ENCODE measurements around the gene ZNF639. TPM values are rescaled to one million over a fixed set of nuclear protein-coding genes. Genes with fewer than 3 reads are reported as not detected.

Gene ZNF639
- total and polyA plus RNA-seq, 2 experiments from 2014 or later = 33.6 to 62.8 TPM

GRCh38 chr3:179355996-179356395, 33.2 kb downstream of the ZNF639 start (continued):
- TF ChIP-seq, protein P1, sequence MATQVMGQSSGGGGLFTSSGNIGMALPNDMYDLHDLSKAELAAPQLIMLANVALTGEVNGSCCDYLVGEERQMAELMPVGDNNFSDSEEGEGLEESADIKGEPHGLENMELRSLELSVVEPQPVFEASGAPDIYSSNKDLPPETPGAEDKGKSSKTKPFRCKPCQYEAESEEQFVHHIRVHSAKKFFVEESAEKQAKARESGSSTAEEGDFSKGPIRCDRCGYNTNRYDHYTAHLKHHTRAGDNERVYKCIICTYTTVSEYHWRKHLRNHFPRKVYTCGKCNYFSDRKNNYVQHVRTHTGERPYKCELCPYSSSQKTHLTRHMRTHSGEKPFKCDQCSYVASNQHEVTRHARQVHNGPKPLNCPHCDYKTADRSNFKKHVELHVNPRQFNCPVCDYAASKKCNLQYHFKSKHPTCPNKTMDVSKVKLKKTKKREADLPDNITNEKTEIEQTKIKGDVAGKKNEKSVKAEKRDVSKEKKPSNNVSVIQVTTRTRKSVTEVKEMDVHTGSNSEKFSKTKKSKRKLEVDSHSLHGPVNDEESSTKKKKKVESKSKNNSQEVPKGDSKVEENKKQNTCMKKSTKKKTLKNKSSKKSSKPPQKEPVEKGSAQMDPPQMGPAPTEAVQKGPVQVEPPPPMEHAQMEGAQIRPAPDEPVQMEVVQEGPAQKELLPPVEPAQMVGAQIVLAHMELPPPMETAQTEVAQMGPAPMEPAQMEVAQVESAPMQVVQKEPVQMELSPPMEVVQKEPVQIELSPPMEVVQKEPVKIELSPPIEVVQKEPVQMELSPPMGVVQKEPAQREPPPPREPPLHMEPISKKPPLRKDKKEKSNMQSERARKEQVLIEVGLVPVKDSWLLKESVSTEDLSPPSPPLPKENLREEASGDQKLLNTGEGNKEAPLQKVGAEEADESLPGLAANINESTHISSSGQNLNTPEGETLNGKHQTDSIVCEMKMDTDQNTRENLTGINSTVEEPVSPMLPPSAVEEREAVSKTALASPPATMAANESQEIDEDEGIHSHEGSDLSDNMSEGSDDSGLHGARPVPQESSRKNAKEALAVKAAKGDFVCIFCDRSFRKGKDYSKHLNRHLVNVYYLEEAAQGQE (IDR thresholded peaks at IDR 0.05; ENCODE audit: unreplicated experiment) = no peak
- no peak for TF ChIP-seq EZH2phosphoT487 (IDR thresholded peaks at IDR 0.05; ENCODE audit: unreplicated experiment)
- no peak for TF ChIP-seq ZNF114 (CRISPR knock-in tag; IDR thresholded peaks at IDR 0.05)
- no peak for TF ChIP-seq POLR2AphosphoS5 (IDR thresholded peaks at IDR 0.05; ENCODE audit: low read depth)

DNA sequence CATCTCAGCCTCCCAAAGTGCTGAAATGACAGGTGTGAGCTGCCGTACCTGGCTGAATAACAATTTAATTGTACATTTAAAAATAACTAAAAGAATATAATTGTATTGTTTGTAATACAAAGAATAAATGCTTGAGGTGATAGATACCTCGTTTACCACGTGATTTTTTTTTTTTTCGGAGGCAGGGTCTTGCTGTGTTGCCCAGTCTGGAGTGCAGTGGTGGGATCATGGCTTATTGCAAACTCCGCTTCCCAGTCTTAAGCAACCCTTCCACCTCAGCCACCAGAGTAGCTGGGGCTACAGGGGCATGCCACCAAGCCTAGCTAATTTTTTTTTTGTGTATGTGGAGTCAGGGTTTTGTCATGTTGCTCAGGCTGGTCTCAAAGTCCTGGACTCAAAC, 40.5 kb downstream of the ZNF639 start:
- Histone ChIP-seq H3K36me3 (ENCODE audit: insufficient read depth) (peaks cover 34% of the 10 kb centered on the region), H3F3A (replicated peaks; ENCODE audit: low read depth) (no peaks in the 10 kb centered on the region), H2AFZ (no peak overlapping the region), H3K27me3 (ENCODE audit: insufficient read depth) (no peaks in the 10 kb centered on the region), H3K9me2 (ENCODE audit: insufficient read depth) (no peaks in the 10 kb centered on the region), H3K4me1 (ENCODE audit: insufficient read depth) (no peaks in the 10 kb centered on the region), H3K4me2 (no peak overlapping the region), H3K79me2 (replicated peaks; ENCODE audit: insufficient read depth) (no peaks in the 10 kb centered on the region), H3K27ac (ENCODE audit: low read depth) (no peak overlapping the region), H3K4me3 (no peak overlapping the region), H4K20me1 (replicated peaks; ENCODE audit: insufficient read depth) (peaks cover 5% of the 10 kb centered on the region; the same call in 1 of the 2 replicates)
- Mint-ChIP-seq H3K36me3 (ENCODE audit: low read depth) (peaks cover 41% of the 10 kb centered on the region), H3K4me3 (no peak overlapping the region), H3K27me3 (ENCODE audit: insufficient read depth, low read depth, poor library complexity) (no peaks in the 10 kb centered on the region), H3K9me3 (no peaks in the 10 kb centered on the region), H3K4me1 (no peaks in the 10 kb centered on the region), H3K27ac (no peak overlapping the region)
- ATAC-seq = no peak
- DNase-seq (ENCODE audit: low spot score) = no peak
- TF ChIP-seq POLR2AphosphoS5 (IDR thresholded peaks at IDR 0.05; ENCODE audit: low read depth) (no peak), ZNF462 (CRISPR knock-in tag; IDR thresholded peaks at IDR 0.05) (no peak), ETS1 (IDR thresholded peaks at IDR 0.05) (no peak), ZNF331 (CRISPR knock-in tag; IDR thresholded peaks at IDR 0.05; ENCODE audit: low read depth) (no peak), CREB1 (CRISPR knock-in tag; IDR thresholded peaks at IDR 0.05; ENCODE audit: low read depth) (no peak), EZH2 (IDR thresholded peaks at IDR 0.05; ENCODE audit: low read depth, unreplicated experiment) (no peak), EZH2phosphoT487 (IDR thresholded peaks at IDR 0.05; ENCODE audit: unreplicated experiment) (no peak), NANOG (IDR thresholded peaks at IDR 0.05; ENCODE audit: borderline replicate concordance) (no peak), JUNB (IDR thresholded peaks at IDR 0.05; ENCODE audit: unreplicated experiment) (no peak)
- TF ChIP-seq, protein P1 (IDR thresholded peaks at IDR 0.05; ENCODE audit: unreplicated experiment) = no peak

Data from GM23338 (cell line).